Brain microvascular endothelial cell (primary cell): Measurements from ENCODE around the gene TXNL1.

Experiments used
- DNase-seq: peaks from one replicate; pipeline ENCODE4 v3.0.0-alpha.2; 2020
- H3K27ac ChIP-seq: fragments of 250-450 bp; sonication (Bioruptor Pico); 2 replicates; pipeline ENCODE4 v1.5.1; 2020; ENCODE audit warnings: mild to moderate bottlenecking, moderate library complexity
- H3K27me3 ChIP-seq: fragments of 250-450 bp; sonication (Bioruptor Pico); replicated peaks from 2 replicates; pipeline ENCODE4 v1.5.1; 2020; ENCODE audit warnings: mild to moderate bottlenecking
- H3K36me3 ChIP-seq: fragments of 250-450 bp; sonication (Bioruptor Pico); replicated peaks from 2 replicates; pipeline ENCODE4 v1.5.1; 2020; ENCODE audit warnings: mild to moderate bottlenecking
- H3K4me3 ChIP-seq: 2 replicates; pipeline ENCODE4 v1.5.1; 2011; ENCODE audit warnings: low read depth, mild to moderate bottlenecking, control low read depth, low read length, moderate library complexity
- in situ Hi-C: cut with HindIII; loops from 2 replicates; pipeline ENCODE4 v1.10.0; 2017; ENCODE audit warnings: low sequenced_read_pairs, low pct_ligation_motif_present
- TF ChIP-seq, protein P1 (sequence below): IDR thresholded peaks from 2 replicates; pipeline ENCODE4 v1.5.1; 2011; ENCODE audit warnings: low read depth, mild to moderate bottlenecking, moderate library complexity, low read length, control low read depth, inconsistent platforms; ENCODE audit errors: missing control alignments

The TXNL1 gene

DNA sequence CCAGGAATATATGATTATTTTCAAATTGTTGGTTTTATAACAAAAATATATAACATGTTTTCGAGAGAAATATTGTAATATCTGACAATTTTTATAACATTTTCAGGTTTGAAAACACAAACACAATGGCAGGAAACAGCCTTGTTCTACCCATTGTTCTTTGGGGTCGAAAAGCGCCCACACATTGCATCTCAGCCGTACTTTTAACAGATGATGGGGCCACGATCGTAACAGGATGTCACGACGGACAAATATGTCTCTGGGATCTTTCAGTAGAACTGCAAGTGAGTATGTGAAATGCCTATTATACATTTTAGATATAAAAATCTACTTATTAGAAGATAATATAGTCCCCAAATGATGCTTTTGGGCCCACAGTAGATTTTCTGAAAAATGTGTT is 34.0 kb upstream of the TXNL1 start:
- H3K36me3 ChIP-seq = no peaks in the 10 kb centered on the region
- TF ChIP-seq, protein P1, sequence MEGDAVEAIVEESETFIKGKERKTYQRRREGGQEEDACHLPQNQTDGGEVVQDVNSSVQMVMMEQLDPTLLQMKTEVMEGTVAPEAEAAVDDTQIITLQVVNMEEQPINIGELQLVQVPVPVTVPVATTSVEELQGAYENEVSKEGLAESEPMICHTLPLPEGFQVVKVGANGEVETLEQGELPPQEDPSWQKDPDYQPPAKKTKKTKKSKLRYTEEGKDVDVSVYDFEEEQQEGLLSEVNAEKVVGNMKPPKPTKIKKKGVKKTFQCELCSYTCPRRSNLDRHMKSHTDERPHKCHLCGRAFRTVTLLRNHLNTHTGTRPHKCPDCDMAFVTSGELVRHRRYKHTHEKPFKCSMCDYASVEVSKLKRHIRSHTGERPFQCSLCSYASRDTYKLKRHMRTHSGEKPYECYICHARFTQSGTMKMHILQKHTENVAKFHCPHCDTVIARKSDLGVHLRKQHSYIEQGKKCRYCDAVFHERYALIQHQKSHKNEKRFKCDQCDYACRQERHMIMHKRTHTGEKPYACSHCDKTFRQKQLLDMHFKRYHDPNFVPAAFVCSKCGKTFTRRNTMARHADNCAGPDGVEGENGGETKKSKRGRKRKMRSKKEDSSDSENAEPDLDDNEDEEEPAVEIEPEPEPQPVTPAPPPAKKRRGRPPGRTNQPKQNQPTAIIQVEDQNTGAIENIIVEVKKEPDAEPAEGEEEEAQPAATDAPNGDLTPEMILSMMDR = no peak
- H3K4me3 ChIP-seq = no peak overlapping the region
- in situ Hi-C loops = no loop called here
- no peak overlapping the region for H3K27ac ChIP-seq
- no peaks in the 10 kb centered on the region for H3K27me3 ChIP-seq
- no peak for DNase-seq

DNA sequence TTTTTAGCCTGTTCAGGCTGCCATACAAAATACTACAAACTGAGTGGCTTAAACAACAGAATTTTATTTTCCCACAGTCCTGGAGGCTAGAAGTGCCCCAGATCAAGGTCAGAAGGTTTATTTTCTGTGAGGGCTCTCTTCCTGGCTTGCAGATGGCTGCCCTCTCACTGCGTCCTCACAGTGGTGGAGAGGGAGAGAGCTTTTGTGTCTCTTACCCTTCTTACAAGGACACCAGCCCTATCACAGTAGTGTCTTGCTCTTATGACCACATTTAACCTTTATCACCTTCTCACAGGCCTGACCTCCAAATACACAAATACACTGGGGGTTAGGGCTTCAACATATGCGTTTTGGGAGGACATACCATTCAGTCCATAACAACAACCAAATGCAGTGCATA is 24.5 kb upstream of the TXNL1 start:
- in situ Hi-C loops = no loop called here
- no peaks in the 10 kb centered on the region for H3K27me3 ChIP-seq
- H3K4me3 ChIP-seq = no peak overlapping the region
- no peak overlapping the region for H3K27ac ChIP-seq
- no peaks in the 10 kb centered on the region for H3K36me3 ChIP-seq
- TF ChIP-seq, protein P1 = no peak
- DNase-seq = no peak

DNA sequence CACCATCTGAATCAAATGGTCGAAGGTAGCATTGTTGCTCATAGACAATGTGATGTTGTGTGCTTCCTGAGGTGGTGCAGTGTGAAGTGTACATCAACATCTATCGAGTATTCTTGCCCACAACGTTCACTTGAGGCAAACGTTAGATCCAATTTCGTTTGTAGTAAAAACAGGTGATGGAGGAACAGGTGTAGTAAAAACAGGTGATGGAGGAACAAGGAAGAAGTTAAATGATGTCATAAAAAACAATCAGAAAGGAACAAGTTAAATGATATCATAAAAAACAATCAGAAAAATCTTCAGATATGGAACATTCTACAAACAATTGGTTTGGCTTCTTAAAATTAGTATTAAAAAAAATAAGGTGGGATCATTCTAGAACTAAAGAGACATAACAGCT is 24.1 kb upstream of the TXNL1 start:
- no peaks in the 10 kb centered on the region for H3K36me3 ChIP-seq
- H3K27me3 ChIP-seq = no peaks in the 10 kb centered on the region
- TF ChIP-seq, protein P1 = no peak
- DNase-seq = no peak
- in situ Hi-C loops = no loop called here
- no peak overlapping the region for H3K27ac ChIP-seq
- no peak overlapping the region for H3K4me3 ChIP-seq

DNA sequence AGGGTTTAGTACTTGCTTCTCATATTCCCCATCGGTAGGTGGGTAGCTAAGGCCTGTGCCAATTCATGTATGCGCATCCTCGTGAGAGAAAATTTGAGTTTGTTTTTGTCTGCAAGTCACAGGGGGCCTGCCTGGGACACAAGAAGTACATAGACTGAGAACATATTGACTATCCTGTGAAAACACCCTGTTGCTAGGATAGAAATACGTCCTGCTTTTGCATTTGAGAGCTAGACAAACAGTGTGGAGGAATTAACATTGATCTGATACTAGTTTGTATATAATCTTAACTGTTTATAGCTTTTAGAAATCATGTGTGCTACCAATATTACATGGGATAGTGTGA is 23.6 kb upstream of the TXNL1 start:
- DNase-seq = no peak
- Histone ChIP-seq H3K27ac (no peak overlapping the region), H3K27me3 (no peaks in the 10 kb centered on the region), H3K36me3 (no peaks in the 10 kb centered on the region), H3K4me3 (no peak overlapping the region)
- in situ Hi-C loops = no loop called here
- TF ChIP-seq, protein P1 = no peak

DNA sequence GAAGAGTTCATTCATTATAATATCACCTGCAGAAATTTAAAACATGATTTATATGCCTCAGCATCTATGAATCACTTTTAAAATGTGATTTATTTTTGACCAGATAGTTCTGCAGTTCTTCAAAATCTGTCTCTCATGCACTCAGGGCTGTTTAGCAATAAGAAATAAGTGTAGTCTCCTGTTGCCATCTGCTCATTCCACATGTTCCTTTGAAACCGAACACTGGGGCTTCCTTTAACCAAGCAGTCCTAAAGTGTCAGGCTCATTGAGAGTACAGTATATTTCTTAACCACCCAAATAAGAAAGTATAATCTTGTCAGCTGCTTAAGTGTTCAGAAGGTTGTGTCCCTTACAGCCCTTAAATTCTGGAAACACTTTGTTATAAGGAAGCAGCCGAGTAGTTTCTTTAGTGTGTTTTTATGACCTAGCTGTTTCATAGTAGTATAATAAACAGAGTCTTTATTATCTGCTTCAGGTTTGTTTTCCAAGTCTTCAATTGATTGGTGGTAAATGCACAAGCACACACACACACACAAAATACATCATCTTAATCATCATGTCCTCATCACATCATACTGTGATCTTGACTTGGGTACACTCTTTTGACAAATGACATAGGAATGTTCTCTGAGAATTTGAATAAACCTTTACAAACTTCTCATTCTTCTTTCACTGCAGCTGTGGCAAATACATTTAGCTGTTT is 23.1 kb upstream of the TXNL1 start:
- Histone ChIP-seq H3K4me3 (no peak overlapping the region), H3K27me3 (no peaks in the 10 kb centered on the region), H3K36me3 (no peaks in the 10 kb centered on the region), H3K27ac (no peak overlapping the region)
- no peak for DNase-seq
- in situ Hi-C loops = no loop called here
- TF ChIP-seq, protein P1 = no peak

DNA sequence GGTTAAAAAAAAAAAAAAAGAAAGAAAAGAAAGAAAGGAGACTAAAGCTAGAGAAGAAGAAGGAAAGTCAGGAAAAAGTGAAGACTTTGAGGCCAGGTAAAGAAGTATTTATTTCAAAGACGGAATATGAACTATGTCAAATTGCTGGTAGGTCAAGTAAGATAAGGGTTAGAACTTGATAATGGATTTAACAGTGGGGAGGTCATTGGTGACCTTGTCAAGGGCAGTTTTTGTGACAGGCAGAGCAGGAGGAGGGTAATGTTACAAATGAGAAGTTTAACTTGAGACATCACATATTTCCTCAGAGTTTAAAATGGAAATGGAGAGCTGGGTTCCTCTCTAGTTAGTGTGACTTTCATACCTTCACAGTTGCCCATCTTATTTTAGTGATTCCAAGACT is 22.3 kb upstream of the TXNL1 start:
- in situ Hi-C loops = no loop called here
- Histone ChIP-seq H3K27me3 (no peaks in the 10 kb centered on the region), H3K27ac (no peak overlapping the region), H3K36me3 (no peaks in the 10 kb centered on the region), H3K4me3 (no peak overlapping the region)
- TF ChIP-seq, protein P1 = no peak
- DNase-seq = no peak
